SIG-M5 (cell line): ENCODE measurements around the gene PCID2.
A peak's percentile ranks its signal among the peaks of the same experiment; 100 is the strongest.
"Not testable (repeated sequence)": the region's sequence is repeated elsewhere in the genome, so short reads cannot be mapped to it uniquely, and the experiment has no call there.

Experiments
- DNase-seq: peaks from one replicate; lab custom pipeline; 2025; lab: John Stamatoyannopoulos, UW

Gene PCID2

DNA sequence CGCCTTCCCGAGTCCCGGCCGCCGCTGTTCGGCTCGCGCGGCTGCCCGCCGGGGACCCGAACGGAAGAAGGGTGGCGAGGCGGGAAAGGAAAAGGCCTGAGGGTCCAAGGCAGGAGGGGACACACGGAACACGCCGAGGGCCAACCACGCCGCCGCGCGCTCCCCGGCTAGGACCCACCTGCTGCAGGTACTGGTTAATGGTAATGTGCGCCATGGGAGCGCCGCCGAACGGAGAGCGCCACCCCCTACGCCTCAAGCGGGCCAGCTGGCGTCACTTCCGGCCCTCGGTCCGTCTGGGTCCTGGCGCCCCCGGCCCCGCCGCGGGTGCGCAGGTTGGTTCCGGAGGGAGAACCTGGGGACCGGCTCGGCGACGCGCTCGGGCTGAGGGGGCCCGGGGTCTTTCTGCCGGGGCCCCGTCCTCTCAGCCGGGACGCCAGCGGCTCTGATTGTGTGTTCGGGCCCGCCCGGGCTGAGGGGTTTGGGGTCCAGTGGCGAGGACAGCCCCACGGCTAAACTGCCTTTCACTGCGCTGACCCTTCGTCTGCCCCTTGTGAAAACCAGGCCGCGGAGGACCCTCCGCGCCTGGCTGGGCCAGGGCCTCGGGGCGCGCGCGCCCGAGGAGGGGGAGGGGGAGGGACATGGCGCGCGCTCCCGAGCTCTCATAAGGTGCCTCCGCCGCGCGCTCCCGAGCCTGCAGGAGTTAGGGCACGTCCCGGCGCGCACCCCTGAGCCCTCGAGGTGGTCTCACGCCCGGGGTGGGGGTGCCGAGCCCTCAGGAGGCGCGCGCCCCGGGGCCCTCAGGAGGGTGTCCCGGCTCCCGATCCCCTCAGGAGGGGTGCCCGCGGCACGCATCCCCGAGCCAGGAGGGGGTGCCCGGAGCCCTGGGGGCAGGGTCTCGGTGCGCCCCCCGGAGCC lies at the start of gene PCID2:
Gene PCID2 (minus strand): TSS at position 249 of the 915 bp plus-strand sequence. CDS start 35 bp downstream, at position 214.
- DNase-seq, result peak; percentile 43

GRCh38 chr13:113257908-113258307 lies 49.4 kb upstream of the PCID2 start:
- not testable (repeated sequence) for DNase-seq

DNA sequence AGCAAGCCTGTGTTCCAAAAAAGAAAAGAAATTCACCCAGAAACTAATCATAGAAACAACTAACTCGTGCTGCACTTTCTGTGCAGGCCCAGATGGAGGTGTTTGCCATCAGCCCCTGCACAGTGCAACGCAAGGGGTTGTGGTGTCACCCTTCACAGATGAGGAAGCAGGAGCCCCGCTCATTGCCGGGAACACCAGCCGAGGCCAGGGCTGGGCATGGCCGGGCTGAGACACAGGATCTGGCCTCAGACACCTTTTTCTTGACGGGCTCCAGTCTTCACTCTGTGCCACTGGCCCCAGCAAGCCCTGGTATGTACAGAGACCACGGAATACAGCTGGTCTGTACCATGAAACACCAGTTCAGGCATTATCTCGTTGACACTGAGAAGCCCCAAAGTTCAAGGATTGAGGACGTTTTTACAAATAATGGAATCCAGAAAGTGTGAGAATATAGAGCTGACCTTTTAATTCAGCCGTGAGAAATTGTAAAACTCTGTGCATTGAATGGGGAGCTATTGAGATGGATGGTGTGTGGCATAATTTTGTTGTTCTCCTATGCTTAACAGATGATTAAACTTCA lies 44.1 kb upstream of the PCID2 start:
- no peak for DNase-seq

GRCh38 chr13:113245849-113246796 lies 37.7 kb upstream of the PCID2 start:
- DNase-seq, result no peak

DNA sequence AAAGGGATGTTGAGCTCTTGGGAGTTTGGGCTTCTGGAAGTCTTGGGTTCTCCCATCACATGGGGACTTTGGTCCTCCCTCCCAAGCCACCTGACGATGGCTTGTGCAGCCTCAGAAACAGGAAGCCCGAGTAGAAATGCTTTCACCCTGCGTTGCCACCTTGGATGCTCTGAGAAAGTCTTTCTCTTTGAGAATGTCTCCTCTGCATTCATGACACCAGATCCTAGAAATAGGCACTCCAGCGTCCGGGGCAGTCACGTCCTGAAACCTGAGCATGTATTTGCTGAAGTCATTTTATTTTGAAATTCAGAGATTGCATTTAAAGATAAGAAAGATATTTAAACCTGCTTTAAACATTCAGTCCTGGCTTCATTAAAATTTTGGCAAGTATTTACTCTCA lies 35.4 kb upstream of the PCID2 start:
- no peak for DNase-seq

DNA sequence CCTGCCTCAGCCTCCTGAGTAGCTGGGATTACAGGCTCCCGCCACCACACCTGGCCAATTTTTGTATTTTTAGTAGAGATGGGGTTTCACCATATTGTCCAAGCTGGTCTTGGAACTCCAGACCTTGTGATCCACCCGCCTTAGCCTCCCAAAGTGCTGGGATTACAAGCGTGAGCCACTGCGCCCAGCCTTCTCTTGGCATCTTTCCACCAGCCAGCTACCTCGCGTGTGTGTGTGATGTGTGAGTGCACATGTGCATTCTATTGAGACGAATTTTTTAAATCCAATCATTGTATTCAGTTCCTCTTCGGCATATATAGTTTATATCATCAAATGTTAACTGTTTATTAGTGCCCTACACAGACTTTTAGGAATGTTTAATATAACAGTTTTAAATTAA lies 33.2 kb upstream of the PCID2 start:
- not testable (repeated sequence) for DNase-seq

GRCh38 chr13:113239986-113240385 lies 31.5 kb upstream of the PCID2 start:
- DNase-seq, result no peak

GRCh38 chr13:113239357-113239756 lies 30.9 kb upstream of the PCID2 start:
- no peak for DNase-seq

GRCh38 chr13:113238536-113238935 lies 30.1 kb upstream of the PCID2 start:
- DNase-seq, result no peak

- no peak for DNase-seq
These were observed 24.6 kb upstream of the PCID2 start for GRCh38 chr13:113233101-113233500.

DNA sequence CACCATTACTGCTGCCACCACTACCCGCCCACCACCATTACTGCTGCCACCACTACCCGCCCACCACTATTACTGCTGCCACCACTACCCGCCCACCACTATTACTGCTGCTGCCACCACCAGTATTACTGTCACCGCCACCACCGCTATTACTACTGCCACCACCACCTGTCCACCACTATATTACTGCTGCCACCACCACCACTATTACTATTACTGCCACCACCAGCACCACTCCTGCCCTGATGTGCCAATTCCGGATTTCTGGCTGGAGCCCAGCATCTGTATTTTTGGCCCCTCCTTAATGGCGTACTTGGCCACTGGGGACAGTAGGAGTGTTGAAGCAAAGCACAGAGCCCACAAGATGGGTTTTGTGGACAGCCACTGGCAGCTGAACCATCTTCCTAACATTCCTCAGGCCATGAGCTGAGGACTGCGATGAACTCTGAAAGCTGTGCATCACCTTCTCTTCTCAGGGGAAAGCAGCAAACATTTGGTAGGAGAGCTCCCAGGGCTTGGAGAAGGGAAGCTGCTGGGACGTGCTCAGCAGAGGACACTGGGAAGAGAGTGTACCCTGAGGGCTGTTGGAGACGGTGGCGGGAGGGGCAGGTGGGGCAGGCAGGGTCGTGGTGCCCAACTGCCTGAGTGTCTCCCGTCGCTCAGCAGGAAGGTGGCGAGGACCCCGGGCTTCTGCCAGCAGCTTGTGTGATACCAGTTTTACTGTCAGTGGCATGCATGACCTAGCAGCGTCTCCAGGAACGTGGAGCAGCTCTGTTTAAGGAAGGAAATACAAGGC lies 23.9 kb upstream of the PCID2 start:
- DNase-seq, result no peak

- DNase-seq, result no peak
These were observed 23.1 kb upstream of the PCID2 start for GRCh38 chr13:113231306-113232207.

GRCh38 chr13:113229791-113230190 lies 21.3 kb upstream of the PCID2 start:
- DNase-seq, result no peak

GRCh38 chr13:113229161-113229560 lies 20.7 kb upstream of the PCID2 start:
- DNase-seq, result no peak

DNA sequence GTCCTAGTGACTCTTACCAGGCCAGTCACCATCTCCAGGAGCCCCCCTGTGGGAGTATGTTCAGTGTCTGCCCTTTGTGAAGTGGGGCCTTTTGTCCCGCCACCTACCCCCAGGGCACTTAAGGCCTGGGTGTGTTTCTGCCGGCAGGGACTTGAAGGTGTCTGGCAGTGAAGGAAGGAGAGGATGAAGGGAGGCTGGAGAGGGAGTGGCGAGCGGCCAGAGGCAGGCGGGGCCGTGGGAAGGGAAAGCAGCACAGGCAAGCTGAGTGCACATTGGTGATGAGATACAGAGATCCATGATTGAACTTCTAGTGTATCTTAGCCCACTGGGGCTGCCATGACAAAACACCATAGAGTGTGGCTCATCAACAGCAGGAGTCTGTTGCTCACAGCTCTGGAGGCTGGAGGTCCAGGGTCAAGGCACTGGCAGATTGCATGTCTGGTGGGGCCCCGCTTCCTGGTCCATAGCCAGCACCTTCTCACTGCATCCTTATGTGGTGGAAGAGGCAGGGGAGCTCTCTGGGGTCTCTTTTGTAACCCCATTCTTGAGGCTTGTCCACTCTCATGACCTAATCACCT lies 18.5 kb upstream of the PCID2 start:
- no peak for DNase-seq

DNA sequence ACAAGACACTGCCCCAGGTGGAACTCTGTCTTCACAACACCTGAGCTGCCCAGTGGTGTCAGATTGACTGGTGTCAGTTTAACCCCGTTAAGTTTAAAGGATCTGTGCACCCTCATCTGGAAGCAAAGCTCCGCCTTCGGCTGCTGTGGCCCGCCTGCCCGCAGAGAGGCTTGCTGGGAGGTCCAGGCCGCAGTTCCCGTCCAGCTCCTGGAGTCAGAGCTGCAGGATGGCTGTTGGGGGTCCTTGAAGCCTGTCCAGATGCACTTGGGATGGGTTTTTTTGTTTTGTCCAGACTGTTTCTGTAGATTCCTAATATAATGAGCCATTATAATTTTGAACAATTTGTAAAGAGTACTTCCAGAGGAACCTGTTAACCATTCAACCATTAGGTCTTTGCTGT lies 17.0 kb upstream of the PCID2 start:
- DNase-seq, result no peak

GRCh38 chr13:113224486-113224885 lies 16.0 kb upstream of the PCID2 start:
- DNase-seq, result no peak

DNA sequence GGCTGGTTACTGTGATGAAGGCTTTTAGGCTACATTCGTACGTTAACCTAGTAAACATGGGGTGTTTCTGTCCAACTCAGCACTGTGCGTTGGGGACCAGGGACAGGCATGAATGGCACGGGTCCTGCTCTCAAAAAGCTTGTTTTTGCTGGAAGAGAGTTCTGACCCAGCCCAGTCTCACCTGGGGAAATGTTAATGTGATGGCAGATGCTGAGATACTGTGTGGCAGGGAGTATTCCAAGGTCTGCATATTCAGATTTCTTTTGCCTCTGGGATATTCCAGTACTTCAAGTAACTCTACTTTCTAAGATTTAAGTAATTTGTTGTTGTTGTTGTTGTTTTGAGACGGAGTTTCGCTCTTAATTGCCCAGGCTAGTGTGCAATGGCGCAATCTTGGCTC lies 14.6 kb upstream of the PCID2 start:
- DNase-seq, result no peak

GRCh38 chr13:113220877-113221276 lies 12.4 kb upstream of the PCID2 start:
- DNase-seq, result no peak

DNA sequence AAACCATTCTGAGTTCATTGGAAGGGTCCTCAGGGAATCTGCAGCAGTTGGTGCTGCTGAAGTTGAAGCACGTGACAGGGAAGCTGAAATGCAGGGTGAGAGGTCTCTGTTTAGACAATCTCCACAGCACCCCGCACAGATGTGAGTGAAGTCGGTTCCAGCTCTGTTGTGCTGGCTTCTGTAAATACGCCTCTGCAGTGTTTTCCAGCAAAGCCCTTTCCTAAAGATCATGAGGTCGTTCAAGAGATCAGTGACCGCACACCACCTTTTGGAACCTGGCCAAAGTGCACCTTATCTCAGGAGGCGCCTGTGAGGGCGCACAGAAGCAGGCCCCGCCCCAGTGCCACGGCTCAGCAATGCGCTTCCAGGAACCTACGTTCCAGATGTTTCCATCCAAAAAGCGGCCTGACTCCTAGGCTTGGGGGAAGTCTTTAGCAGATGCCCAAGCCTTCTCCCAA lies 11.7 kb upstream of the PCID2 start:
- no peak for DNase-seq
